ENCODE data around the gene PAWR. TPM values are rescaled to one million over a fixed set of nuclear protein-coding genes. Genes with fewer than 3 reads are reported as not detected.

Gene PAWR
- total RNA-seq, 1 donor from 2014 or later, result 127 TPM

- peaks cover 6% of the 10 kb centered on the region for H3K9me3 Mint-ChIP-seq (ENCODE audit: low read depth)
- TF ChIP-seq CTCF (IDR thresholded peaks at IDR 0.05), result no peak
- H3K4me3 Mint-ChIP-seq (ENCODE audit: unreplicated experiment), result no peak overlapping the region
- H3K27ac Mint-ChIP-seq (ENCODE audit: unreplicated experiment), result no peak overlapping the region
- H3K27me3 Mint-ChIP-seq (ENCODE audit: low read depth), result no peaks in the 10 kb centered on the region
- H3K36me3 Mint-ChIP-seq (ENCODE audit: low read depth), result peaks cover 22% of the 10 kb centered on the region
- no peak for DNase-seq (ENCODE audit: low spot score)
- peaks cover 44% of the 10 kb centered on the region for H3K4me1 Mint-ChIP-seq (ENCODE audit: low read depth)
Measured at GRCh38 chr12:79563021-79563740, 127.6 kb downstream of the PAWR start.

- H3K4me3 Mint-ChIP-seq (ENCODE audit: unreplicated experiment), result no peak overlapping the region
- no peaks in the 10 kb centered on the region for H3K27me3 Mint-ChIP-seq (ENCODE audit: low read depth)
- H3K4me1 Mint-ChIP-seq (ENCODE audit: low read depth), result peaks cover 47% of the 10 kb centered on the region
- peaks cover 6% of the 10 kb centered on the region for H3K9me3 Mint-ChIP-seq (ENCODE audit: low read depth)
- H3K27ac Mint-ChIP-seq (ENCODE audit: unreplicated experiment), result no peak overlapping the region
- peaks cover 20% of the 10 kb centered on the region for H3K36me3 Mint-ChIP-seq (ENCODE audit: low read depth)
- DNase-seq (ENCODE audit: low spot score), result no peak
- no peak for TF ChIP-seq CTCF (IDR thresholded peaks at IDR 0.05)
Measured at GRCh38 chr12:79561401-79562132, 129.2 kb downstream of the PAWR start.

- no peak overlapping the region for H3K27ac Mint-ChIP-seq (ENCODE audit: unreplicated experiment)
- TF ChIP-seq CTCF (IDR thresholded peaks at IDR 0.05), result no peak
- peaks cover 46% of the 10 kb centered on the region for H3K4me1 Mint-ChIP-seq (ENCODE audit: low read depth)
- H3K4me3 Mint-ChIP-seq (ENCODE audit: unreplicated experiment), result no peak overlapping the region
- peaks cover 12% of the 10 kb centered on the region for H3K36me3 Mint-ChIP-seq (ENCODE audit: low read depth)
- no peaks in the 10 kb centered on the region for H3K27me3 Mint-ChIP-seq (ENCODE audit: low read depth)
- peaks cover 6% of the 10 kb centered on the region for H3K9me3 Mint-ChIP-seq (ENCODE audit: low read depth)
- no peak for DNase-seq (ENCODE audit: low spot score)
Measured at GRCh38 chr12:79560225-79560889, 130.4 kb downstream of the PAWR start.

- Mint-ChIP-seq H3K9me3 (ENCODE audit: low read depth) (peaks cover 6% of the 10 kb centered on the region), H3K27ac (ENCODE audit: unreplicated experiment) (peak overlapping the region; percentile 82), H3K27me3 (ENCODE audit: low read depth) (no peaks in the 10 kb centered on the region), H3K4me1 (ENCODE audit: low read depth) (peaks cover 53% of the 10 kb centered on the region), H3K36me3 (ENCODE audit: low read depth) (peaks cover 12% of the 10 kb centered on the region), H3K4me3 (ENCODE audit: unreplicated experiment) (no peak overlapping the region)
- TF ChIP-seq CTCF (IDR thresholded peaks at IDR 0.05), result no peak
- no peak for DNase-seq (ENCODE audit: low spot score)
Measured at GRCh38 chr12:79559591-79559990, 131.2 kb downstream of the PAWR start.

- Mint-ChIP-seq H3K9me3 (ENCODE audit: low read depth) (peaks cover 6% of the 10 kb centered on the region), H3K27me3 (ENCODE audit: low read depth) (no peaks in the 10 kb centered on the region), H3K27ac (ENCODE audit: unreplicated experiment) (peak overlapping the region; percentile 82), H3K36me3 (ENCODE audit: low read depth) (peaks cover 12% of the 10 kb centered on the region), H3K4me1 (ENCODE audit: low read depth) (peaks cover 53% of the 10 kb centered on the region), H3K4me3 (ENCODE audit: unreplicated experiment) (no peak overlapping the region)
- TF ChIP-seq CTCF (IDR thresholded peaks at IDR 0.05), result no peak
- DNase-seq (ENCODE audit: low spot score), result no peak
Measured at GRCh38 chr12:79558924-79559469, 131.8 kb downstream of the PAWR start.

Data from chondrocyte (in vitro differentiated cells).